ENCODE data around the gene CLASP1.
A peak's percentile ranks its signal among the peaks of the same experiment; 100 is the strongest.
"Not testable (repeated sequence)": the region's sequence is repeated elsewhere in the genome, so short reads cannot be mapped to it uniquely, and the experiment has no call there.

CLASP1 gene

DNA sequence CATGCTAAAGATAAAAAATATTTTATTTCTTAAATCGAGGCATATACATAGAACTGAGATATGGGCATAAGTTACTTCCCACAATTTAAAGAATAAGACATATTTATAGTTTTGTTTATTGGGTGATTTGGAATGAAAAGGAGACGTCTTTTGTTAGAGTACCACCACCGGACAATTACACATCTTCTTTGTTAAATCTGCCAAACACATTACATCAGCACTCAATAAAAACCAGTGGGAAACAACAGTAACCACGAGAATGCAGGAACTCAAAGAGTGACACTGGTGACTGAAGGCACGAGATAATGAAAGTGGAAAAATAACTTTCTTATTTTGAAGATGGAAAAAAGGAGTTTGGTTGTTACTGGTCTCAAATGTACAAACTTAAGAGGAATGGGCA, 271.6 kb downstream of the CLASP1 start:
- TF ChIP-seq, protein P1, sequence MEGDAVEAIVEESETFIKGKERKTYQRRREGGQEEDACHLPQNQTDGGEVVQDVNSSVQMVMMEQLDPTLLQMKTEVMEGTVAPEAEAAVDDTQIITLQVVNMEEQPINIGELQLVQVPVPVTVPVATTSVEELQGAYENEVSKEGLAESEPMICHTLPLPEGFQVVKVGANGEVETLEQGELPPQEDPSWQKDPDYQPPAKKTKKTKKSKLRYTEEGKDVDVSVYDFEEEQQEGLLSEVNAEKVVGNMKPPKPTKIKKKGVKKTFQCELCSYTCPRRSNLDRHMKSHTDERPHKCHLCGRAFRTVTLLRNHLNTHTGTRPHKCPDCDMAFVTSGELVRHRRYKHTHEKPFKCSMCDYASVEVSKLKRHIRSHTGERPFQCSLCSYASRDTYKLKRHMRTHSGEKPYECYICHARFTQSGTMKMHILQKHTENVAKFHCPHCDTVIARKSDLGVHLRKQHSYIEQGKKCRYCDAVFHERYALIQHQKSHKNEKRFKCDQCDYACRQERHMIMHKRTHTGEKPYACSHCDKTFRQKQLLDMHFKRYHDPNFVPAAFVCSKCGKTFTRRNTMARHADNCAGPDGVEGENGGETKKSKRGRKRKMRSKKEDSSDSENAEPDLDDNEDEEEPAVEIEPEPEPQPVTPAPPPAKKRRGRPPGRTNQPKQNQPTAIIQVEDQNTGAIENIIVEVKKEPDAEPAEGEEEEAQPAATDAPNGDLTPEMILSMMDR (IDR thresholded peaks at IDR 0.05; ENCODE audit: low read depth, low read length), result no peak

GRCh38 chr2:121376535-121377250, 272.6 kb downstream of the CLASP1 start:
- H3K4me3 ChIP-seq (replicated peaks in 1 of 2; ENCODE audit: low read depth in 2 of 2, low read length in 2 of 2), result no peak overlapping the region
- peak; percentile 38 to 77 for DNase-seq (ENCODE audit: low read depth in 2 of 2)
- TF ChIP-seq, protein P1 (IDR thresholded peaks at IDR 0.05; ENCODE audit: low read depth, low read length), result no peak

More for the DNA sequence above, 271.6 kb downstream of the CLASP1 start:
- DNase-seq (ENCODE audit: low read depth in 2 of 2), result peak in 1 of 2 donors; percentile 37
- H3K4me3 ChIP-seq (replicated peaks in 1 of 2; ENCODE audit: low read depth in 2 of 2, low read length in 2 of 2), result no peak overlapping the region

DNA sequence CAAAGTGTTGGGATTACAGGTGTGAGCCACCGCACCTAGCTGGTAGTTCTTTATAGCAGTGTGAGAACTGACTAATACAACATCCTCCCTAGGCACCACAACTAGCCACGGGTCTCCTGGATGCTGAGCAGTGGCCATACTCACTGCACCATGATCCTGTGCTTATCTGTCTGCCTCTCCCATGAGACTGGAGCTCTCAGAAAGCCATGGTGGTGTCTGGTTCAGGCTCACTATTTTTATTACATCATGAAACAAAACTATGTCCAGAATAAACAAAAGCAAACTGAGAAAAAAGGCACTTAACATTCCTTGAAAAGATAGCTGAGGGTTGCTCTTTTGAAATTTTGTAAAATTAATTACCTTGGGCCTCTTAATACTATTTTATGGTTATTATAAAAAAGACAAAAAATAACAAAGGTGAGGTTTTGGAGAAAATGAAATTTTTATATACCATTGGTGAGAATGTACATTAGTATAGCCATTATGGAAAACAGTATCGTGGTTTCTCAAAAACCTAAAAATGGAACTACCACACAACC, 273.6 kb downstream of the CLASP1 start:
- DNase-seq (ENCODE audit: low read depth in 2 of 2), result peak in 1 of 2 donors; percentile 68
- TF ChIP-seq, protein P1 (IDR thresholded peaks at IDR 0.05; ENCODE audit: low read depth, low read length), result no peak
- no peak overlapping the region for H3K4me3 ChIP-seq (replicated peaks in 1 of 2; ENCODE audit: low read depth in 2 of 2, low read length in 2 of 2)

GRCh38 chr2:121374412-121375075, 274.7 kb downstream of the CLASP1 start:
- not testable (repeated sequence) for DNase-seq (ENCODE audit: low read depth in 2 of 2); H3K4me3 ChIP-seq (replicated peaks in 1 of 2; ENCODE audit: low read depth in 2 of 2, low read length in 2 of 2)

GRCh38 chr2:121372721-121373353, 276.4 kb downstream of the CLASP1 start:
- TF ChIP-seq, protein P1 (IDR thresholded peaks at IDR 0.05; ENCODE audit: low read depth, low read length), result no peak
- H3K4me3 ChIP-seq (replicated peaks in 1 of 2; ENCODE audit: low read depth in 2 of 2, low read length in 2 of 2), result no peak overlapping the region
- no peak for DNase-seq (ENCODE audit: low read depth in 2 of 2)

DNA sequence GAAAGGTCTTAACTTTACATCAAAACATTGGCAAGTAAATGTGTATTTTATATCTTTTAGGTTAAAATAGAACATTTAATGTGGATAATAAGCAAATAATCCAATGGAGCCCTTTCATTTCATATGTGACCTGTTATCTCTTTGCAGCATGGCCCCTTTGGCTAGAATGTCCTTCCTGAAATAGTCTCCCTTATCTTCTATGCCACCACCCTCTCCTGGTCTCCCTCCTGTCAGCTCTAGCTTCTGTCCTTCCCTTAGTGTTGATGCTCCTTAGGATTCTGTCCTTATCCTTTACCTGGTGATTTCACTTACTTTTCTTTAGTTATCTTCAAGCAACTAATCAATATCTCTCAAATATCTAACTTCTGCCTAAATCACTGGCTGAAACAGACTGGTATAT, 277.2 kb downstream of the CLASP1 start:
- H3K4me3 ChIP-seq (replicated peaks in 1 of 2; ENCODE audit: low read depth in 2 of 2, low read length in 2 of 2), result no peak overlapping the region
- DNase-seq (ENCODE audit: low read depth in 2 of 2), result no peak
- TF ChIP-seq, protein P1 (IDR thresholded peaks at IDR 0.05; ENCODE audit: low read depth, low read length), result no peak

- no peak overlapping the region for H3K4me3 ChIP-seq (replicated peaks in 1 of 2; ENCODE audit: low read depth in 2 of 2, low read length in 2 of 2)
- TF ChIP-seq, protein P1 (IDR thresholded peaks at IDR 0.05; ENCODE audit: low read depth, low read length), result no peak
- no peak for DNase-seq (ENCODE audit: low read depth in 2 of 2)
Measured at GRCh38 chr2:121368836-121369235, 280.4 kb downstream of the CLASP1 start.

Data from cardiac fibroblast (primary cell).